Measurements from ENCODE around the gene ADARB2.

DNA sequence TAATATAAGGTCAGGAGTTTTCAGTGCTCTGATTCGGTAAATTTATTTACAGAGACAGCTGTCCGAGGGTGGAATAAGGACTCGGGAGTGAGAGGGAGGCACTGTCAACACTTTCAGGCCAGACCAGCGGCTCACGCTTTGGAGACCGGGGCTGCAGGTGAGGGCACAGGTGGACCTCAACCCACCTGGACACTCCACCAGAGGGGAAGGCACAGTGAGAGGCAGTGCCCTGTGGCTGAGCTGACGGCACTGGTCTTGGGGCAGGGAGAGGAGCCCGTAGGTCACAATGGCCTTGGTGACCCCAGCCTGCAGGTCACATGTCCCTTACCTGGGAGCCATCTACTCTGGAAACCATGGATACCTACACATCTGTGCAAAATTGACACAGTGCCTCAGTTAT is 315.1 kb downstream of the ADARB2 start:
- TF ChIP-seq, protein P1, sequence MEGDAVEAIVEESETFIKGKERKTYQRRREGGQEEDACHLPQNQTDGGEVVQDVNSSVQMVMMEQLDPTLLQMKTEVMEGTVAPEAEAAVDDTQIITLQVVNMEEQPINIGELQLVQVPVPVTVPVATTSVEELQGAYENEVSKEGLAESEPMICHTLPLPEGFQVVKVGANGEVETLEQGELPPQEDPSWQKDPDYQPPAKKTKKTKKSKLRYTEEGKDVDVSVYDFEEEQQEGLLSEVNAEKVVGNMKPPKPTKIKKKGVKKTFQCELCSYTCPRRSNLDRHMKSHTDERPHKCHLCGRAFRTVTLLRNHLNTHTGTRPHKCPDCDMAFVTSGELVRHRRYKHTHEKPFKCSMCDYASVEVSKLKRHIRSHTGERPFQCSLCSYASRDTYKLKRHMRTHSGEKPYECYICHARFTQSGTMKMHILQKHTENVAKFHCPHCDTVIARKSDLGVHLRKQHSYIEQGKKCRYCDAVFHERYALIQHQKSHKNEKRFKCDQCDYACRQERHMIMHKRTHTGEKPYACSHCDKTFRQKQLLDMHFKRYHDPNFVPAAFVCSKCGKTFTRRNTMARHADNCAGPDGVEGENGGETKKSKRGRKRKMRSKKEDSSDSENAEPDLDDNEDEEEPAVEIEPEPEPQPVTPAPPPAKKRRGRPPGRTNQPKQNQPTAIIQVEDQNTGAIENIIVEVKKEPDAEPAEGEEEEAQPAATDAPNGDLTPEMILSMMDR (IDR thresholded peaks at IDR 0.05): no peak
- no peak for TF ChIP-seq POLR2A (IDR thresholded peaks at IDR 0.05)

All from testis (tissue), 2 donors.